GM18907 (cell line): ENCODE data around the gene PLEKHG7.
A peak's percentile ranks its signal among the peaks of the same experiment; 100 is the strongest.
"Not testable (repeated sequence)": the region's sequence is repeated elsewhere in the genome, so short reads cannot be mapped to it uniquely, and the experiment has no call there.

Experiments
- ATAC-seq: cut with Tn5 transposase; IDR thresholded peaks from one replicate; pipeline ENCODE4 v1.9.1; 2021; ENCODE audit warnings: mild to moderate bottlenecking, moderate library complexity; ENCODE audit not compliant: unreplicated experiment

The PLEKHG7 gene, protein sequence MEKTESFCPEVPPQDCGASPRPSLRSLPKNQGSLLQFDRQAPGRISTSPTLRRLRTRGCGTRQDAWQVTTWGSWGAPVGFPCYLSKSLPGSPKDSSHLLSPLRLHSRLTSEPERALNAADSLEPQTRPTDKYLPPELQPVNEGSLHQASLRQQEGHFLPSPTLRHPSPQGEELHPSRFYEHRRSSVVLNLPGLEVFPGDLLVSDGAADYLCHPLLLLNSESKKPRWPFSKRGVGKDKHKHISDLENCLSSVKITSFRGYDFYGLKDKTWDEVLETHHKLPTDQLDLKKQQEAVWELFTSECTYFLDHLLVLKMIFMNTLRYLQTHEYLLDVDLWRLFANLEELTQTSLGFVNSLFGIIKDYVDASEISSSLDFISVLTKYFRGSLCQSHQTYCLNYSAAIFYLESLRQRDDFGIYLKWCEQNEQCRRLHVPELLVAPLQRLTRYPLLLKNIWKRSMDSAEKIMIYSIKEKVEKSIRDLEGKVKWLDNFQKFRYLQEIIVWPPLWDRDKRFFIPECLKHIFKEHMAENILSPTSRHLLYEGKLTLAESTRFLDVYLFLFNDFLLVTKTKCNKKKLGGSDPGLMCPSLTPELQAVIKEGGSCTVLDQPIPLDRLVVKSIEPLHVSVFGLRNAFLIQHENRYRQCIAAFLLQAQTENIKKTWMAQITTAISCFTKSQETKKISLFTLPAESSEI

DNA sequence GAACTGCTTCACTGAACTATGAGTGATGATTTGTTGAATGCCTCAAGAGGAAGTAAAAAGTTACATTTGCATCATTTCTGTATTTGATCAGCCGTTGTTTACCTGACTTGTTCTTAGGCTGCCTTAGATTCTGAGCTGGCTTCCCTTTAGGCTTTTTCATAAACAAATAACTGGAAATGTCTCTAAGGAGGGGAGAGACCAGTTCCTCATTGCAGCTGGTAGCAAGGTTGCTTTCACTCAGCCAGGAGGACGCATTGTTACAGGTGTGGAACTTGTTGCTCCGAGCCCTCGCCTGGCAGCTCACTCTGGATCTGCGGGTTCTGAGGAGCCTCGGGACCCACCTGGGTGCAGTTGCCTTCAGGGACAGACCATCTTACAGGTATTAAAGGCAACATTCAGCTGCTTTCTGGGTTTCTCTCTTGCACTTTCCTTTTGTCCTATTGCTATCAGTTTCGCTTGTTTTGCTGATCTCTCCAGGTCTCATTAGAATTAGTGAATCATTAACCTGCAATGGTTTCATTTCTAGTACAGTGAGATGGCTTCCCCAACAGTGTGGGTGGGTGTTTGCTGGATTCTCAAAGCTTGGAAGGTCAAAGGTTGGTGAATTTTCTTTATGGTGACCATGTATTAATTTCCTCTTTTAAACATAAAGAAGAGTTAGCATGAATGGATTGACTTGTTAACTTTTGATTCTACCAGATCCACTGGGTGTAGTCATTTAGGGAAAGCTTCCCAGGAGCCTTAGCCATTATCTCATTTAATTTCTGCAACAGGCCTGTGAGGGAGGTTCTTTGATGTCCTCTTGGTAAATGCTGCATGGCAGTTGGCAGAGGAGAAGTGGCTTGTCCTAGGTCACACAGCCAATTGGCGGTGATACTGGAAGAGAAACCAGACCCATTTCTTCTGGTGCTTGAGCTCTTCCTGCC is at the start of gene PLEKHG7:
PLEKHG7 (plus strand) TSS at position 236 of the 926 bp plus-strand sequence. CDS start 3,643 bp downstream, outside the sequence.
- peak; percentile 95 for ATAC-seq

DNA sequence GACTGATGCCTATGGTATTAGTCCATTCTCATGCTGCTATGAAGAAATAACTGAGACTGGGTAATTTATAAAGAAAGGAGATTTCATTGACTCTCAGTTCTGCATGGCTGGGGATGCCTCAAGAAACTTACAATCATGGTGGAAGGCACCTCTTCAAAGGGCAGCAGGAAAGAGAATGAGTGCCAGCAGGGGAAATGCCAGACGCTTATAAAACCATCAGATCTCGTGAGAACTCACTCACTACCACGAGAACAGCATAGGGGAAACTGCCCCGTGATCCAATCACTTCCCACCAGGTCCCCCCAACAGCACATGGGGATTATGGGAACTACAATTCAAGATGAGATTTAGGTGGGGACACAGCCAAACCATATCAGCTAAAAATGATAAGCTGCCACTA is 48.5 kb upstream of the PLEKHG7 start:
- ATAC-seq, result not testable (repeated sequence)

DNA sequence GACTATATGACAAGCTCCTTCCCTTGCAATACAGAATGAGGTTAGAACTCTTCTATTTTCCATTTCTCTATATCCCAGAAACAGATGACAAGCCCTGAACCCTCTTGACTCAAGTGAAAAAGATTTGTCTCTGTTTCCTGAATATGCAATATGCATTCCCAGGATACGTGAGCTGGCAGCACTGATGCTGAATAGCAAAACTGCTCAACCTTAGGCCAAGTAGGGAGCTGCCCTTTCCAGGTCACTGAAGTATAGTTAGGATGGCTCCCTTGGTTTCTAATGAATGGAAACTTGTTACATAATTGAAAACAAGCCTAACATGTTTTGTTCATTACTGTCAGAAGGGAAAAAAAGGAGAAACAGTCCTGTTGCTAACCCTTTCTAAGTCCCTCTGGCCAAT is 47.9 kb upstream of the PLEKHG7 start:
- no peak for ATAC-seq

DNA sequence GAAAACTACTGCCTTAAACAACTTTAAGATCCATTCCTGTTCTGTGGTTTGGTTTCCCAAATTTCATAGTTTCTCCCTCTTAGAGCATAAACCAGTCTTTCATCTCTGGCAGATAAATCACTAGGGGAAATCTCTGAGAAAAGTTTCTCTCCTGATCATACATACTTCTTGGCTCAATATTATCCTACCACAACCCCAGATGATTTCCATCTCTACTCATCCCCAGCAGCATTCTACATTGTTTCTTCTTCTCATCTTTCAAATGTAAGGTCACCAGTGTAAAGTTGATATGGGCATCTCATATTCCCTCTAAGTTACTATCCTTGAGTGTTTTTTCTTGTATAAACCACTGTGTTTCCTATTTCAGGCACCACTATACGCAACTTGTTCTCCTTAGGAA is 45.9 kb upstream of the PLEKHG7 start:
- ATAC-seq, result no peak

DNA sequence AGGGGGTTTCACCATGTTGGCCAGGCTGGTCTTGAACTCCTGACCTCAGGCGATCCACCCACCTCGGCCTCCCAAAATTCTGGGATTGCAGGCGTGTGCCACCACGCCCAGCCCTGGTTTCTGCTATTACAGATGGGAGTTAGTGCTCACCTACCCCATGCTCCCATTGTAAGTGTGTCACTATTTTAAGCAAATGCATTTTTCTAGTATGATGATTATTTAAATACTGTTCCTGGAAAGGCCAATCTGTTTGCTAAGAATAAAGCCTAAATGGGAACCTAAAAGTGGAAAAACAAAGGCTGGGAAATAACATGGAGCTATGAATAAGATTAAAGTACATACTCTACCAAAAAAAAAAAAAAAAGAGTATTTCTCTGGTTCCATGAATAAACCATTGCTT is 45.0 kb upstream of the PLEKHG7 start:
- ATAC-seq, result no peak

DNA sequence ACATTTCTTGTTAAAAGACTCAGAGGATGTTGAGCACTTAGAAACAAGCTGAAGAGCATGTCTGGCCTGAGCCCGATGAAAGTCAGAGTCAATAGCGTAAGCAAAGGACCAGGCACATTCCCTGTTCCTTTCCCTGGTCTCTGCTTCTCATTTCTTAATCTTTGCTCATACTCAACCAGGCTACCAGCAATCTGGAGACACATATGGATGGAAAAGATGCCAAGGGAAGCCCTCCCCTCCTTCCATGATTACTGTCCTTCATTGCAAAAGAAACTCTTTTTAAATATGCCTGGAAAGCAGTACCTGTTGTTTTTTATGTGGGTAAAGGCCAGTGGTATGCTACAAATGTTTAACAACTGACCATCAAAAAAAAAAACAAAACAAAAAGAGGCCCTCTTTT is 44.2 kb upstream of the PLEKHG7 start:
- ATAC-seq, result no peak

DNA sequence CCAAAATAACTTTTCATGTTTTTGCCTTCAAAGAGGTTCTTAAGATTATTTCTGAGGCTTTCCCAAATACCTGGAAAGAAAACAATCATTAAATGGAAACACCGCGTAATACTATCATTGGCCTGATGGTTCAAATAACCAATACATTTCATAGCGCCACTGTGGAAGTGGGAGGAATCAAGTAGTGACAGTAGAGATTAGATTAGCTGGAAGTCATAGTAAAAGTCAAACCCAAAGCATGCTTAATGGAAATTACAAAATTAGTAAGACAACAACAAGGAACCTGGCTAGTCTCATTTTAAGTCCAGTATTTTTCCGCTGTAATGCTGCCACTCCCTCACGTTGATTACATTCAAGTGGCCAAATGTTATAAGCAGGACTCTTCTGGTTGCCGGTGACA is 41.5 kb upstream of the PLEKHG7 start:
- no peak for ATAC-seq

DNA sequence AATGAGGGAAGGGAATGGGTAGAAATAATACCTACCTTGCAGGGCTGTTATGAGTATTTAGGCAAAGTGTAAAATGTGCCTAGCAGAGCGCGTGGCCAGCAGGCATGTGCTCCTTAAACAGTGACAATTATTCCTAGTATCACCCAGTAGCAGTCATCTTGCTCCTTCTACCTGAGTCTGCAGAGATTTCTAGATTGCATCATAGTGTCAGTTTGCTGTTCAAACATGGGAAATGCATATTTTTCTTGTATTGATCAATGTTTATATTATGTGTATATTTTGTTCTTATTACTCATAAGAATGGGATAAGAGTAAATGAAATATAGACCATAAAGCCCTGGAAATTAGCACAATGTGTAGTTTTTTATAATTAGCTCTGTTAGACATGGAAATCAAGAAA is 37.3 kb upstream of the PLEKHG7 start:
- no peak for ATAC-seq

DNA sequence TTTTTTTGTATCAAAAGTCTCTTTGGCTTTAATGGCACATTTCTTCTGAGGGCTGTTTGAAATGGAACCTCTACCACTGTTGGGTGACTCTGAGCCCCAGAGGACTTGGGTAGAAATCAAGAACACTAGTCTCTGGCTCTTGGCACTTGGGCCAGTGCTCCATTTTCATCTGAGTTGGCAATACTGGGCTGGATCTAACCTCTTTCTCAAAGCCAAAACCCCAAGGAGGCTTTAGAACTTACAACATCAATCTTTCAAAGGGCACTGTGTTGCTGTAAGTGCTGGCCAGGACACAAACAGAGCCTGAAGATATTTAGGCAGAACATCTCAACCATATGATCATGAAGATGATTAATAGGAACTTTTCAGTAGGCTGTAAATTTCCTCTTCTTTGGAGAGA is 34.0 kb upstream of the PLEKHG7 start:
- ATAC-seq, result no peak

DNA sequence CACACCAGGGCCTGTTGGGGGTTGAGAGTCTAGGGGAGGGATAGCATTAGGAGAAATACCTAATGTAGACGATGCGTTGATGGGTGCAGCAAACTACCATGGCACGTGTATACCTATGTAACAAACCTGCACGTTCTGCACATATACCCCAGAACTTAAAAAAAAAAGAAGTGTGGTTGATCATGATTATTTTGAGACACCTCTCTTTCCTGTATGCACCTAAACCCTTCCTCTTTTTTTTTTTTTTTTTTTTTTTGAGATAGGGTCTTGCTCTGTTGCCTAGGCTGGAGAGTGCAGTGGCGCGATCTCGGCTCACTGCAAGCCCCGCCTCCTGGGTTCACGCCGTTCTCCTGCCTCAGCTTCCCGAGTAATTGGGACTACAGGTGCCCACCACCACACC is 31.3 kb upstream of the PLEKHG7 start:
- not testable (repeated sequence) for ATAC-seq

DNA sequence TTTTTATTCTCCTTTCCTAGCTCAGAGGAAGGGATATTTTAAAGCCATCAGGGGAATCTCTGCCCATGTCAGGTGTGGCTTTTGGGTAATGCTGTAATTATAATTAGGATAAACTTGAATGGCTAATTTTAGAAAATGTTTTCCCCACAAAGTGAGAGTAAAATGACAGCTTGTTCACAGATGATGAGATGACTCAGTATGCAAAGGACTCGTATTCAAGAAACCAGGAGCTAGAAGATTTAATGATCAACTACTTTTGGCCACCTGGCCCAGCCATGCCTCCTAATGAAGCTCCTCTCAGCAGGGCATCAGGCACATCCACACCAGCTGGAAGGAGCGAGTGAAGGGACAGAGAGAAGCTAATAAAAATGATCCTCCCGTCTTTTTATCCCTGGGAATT is 29.0 kb upstream of the PLEKHG7 start:
- ATAC-seq, result peak; percentile 92

DNA sequence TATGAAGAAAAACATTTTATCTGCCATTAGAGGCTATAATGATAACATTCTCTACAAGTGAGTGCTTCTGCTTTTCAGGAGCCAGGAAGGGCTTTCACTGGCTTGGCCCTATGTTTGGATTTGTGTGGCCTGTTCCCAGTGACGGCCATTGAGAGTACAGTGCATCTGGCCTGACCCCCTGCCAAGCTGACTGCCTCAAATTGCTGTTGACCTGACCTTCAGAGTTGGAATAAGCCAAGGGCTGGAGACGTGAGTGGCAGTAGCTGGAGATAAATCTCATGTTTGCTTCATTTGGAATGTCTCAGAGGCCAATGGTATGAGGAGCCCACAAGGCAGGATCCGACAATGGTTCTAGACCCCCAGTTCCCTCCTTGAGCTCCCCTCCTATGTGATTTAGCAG is 28.3 kb upstream of the PLEKHG7 start:
- ATAC-seq, result no peak

DNA sequence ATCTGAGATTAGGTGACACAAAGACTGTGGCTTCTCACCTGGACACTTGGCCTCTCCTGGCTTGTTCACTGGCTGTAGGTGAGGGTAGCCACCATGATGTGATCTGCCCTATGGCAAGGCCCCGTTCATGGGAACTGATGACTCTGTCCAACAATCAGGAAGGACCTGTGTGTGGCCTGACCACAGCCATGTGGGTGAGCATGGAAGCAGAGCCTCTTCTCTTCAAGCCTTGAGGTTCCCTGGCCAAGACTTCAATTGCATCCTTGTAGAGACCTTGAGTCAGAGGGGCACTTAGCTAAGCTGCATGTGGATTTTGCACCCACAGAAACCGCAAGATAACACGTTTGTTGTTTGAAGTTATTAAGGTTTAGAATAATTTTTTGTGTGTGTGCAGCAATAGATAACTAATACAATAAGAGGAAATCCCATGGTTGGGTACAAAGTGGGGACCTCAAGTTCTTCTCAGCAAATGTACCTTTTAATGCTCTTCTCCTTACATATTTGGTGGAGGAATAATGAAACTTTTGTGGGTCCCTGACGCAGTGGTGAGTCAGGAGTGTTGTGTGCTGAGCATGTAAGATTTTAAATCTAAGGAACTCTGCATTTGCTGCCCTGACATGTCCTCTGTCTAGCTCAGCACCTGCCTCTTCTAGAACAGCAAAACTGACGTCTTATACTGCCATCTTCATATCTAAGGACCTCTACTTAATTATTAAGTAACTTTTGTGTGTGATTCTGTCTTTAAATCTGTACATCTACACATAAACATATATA is 27.5 kb upstream of the PLEKHG7 start:
- ATAC-seq, result no peak

DNA sequence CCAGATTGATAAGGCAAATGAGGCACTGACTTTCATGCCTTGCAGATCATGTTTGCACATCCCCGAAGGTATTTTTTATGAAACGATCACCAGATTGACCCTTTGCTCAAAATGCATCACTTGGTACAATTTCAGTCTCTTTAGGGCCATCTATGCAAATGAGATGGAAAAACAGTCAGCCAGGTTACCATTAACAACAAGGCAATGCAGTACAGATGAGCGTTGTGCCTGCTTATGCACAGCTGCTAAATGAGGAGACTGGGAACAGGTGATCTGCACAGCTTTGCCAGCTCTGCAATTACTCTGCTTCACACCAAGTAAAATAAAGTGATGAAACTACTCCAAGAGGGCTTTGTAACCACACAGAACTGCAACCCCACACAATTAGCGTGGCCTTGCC is 26.1 kb upstream of the PLEKHG7 start:
- ATAC-seq, result peak; percentile 51

DNA sequence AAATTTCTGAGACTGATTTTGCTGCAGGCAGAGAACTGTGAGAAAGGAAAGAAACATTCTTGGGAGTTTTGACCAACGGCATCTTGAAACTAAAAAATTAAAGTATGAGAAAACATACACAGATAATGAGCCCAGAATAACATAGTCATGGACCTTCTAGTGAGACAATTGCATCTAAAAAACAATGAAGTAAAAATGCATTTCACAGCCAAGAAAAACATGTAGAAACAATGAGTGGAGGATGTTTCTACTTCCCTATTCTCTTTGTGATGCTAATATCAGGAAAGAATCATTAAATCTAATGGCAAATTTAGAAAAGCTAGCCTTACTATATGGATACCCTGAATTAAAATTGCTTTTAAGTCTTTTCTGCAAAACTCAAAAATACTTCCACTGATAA is 12.2 kb upstream of the PLEKHG7 start:
- ATAC-seq, result no peak

DNA sequence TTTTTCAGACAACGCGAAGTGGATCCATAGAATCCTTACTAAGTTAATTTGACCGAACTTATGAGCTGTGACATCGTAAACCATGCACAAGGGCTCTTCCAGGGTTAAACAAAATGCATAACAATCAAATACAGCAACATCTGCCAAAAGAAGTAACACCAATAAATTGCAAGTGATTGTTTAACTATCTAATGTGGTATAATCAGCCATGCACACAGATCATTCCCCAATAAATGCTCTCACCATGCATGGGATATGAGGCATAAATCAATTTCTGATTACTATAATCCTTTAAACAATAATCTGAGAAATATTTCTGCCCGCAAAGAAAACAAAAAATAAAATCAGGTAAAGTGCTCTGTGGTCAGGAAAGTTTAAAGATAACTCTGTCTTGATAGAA is 7.7 kb upstream of the PLEKHG7 start:
- ATAC-seq, result no peak

DNA sequence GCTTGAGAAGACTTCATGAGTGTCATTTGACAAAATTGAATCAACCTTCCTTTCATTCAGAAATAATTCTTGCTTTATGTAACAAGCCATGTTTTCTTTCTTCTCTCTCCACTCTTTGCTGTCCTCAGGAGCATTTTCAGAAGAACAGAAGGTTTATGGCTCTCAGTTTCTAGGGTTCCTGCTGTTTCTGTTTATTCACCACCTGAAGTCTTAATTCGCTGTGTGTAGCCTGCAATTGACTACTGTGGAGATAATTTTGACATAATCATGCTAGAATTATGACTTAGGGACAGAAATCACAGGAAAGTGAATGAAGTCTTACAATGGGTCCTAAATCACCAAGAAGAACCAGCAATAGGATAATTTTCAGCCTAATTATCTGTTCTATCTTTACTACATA is 7.2 kb upstream of the PLEKHG7 start:
- no peak for ATAC-seq

DNA sequence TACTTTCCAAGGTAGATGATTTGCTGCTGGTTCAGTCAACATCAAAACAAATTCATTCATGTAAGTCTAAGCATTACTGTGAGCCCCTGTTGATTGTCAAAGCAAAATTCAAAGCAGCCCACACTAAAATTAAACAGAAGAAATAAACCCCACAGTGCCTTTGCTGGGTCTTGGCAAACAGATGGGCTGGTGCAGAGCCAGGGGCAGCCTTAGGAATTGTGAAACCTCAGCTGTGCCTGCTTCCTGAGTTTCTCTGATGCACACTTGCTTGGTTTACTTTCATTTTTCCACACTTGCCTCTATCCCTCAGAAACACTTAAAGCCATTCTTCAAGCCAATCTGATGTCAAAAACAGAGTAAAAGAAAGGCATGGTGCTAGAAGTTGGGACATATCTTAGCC is 6.6 kb upstream of the PLEKHG7 start:
- no peak for ATAC-seq

DNA sequence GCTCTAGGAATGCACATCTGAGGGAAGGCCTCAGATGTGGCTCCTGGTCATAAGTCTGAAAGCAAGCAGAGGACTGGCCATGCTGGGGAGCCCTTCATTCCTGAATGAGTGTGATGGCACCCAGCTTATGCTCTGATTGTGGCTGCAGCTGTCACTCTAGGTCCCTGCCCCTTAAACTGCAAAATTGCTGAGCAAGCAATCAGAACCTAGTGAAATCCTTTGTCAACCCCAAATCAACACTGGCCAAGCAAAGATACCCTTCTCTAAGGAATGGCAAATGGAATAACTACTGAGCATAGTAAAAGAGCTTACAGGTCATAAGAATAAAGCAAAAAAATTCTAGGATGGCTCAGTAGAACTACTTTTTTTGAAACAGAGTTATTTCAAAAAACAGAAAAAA is 4.3 kb upstream of the PLEKHG7 start:
- ATAC-seq, result no peak

DNA sequence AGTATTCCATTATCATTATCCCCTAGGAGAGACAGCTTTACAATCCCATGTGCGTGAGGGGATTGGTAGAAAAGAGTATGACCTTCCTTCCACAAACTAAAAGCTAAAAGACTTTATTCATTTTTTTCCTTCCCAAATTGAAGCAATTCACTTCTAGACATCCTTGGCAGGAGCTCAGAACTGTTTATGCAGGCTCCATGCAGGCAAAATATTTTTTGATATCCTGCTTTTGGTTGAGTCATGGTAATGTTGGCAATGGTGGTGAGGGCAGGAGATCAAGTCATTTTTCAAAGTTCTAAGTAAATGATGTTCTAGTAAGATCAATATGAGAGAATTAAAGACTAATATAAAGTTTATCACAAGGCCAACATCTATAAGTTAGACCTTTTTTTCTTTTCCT is 1.3 kb upstream of the PLEKHG7 start:
- ATAC-seq, result no peak

DNA sequence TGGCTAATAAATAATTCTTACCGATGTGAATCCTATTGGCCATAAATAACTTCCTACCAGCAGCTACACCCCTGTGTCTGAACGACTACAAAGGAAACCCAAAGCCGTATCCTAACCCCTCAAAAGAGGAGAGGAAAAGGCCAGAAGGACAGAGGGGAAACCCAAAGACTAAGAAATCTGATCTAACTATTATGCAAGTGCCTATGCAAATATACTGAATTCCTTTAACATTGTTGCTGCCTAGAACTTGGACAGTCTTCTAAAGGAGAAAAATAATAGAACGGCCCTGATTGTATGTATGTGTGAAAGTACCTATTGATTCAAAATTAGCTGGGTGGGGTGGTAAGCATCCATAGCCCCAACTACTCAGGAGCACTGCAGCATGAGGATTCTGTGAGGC is 997 bp downstream of the PLEKHG7 start:
- ATAC-seq, result no peak
